ENCODE data around the gene ROR2.
"Not testable (repeated sequence)": the region's sequence is repeated elsewhere in the genome, so short reads cannot be mapped to it uniquely, and the experiment has no call there.

The ROR2 gene

DNA sequence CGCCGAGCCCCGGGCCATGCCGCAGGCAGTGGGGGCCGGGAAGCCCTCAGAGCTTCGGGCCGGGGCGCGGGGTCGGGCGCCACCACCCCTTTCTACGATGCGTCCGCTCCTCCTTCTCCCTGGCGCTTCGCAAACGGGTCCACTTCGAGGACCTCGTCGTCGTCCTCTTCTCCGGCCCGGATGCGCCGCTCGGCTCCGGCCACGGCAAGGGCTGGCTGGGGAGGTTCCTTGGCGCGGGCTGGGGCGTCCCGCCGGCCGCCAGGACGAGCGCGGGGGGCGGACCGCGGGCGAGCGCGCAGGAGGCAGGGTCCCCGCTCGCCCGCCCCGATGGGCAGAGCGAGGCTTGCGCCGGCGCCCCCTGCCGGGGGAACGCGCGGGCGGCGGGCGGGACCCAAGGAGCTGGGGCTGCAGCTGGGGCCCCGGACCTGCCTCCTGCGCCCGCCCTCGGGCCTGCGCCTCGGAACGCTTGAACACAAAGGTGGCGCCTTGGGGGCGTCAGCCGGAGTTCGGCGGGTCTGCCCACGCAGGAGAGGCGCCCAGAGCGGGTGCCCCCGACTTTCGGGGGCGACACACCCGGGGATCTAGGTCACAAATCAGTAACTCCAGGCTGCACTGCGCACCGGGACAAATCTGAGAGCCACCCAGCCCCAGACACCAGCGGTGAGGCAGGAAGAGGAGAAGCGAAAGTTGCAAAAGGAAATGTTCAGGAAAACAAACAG, at the start of gene ROR2:
Gene ROR2 (minus strand): TSS at position 283 of the 719 bp plus-strand sequence.
- DNase-seq (ENCODE audit: low read depth) = peak; percentile 32

DNA sequence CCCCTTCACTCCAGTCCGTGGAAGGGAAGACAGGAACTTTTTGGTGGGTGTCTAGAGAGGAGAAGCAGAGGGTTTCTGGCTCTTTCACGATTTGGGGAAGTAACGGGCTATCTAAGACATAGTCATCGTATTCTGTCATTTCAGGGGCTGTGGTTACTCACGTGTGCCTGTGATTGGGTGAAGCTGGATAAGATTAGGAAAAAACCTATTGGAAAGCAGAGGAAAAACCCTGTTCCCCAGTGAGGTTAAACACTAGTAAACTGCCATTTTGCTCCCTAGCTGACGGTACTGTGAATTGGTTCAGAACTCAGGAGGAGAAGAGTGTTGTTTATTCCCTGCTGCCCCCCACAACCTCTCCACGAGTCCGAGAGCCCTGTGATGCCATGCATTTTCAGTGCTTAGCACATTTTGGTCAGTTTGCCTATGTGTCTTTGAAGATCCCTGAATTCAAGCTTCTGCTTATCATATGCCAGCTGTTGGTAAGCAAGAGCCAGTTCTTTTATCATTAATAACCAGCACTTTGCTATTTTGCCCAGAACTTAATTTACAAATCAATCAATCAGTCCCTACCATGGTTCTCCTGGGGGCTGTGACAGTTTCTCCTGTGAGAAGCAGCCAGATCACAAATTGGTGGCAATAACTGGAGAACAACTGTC, 45.1 kb upstream of the ROR2 start:
- DNase-seq (ENCODE audit: low read depth) = no peak

DNA sequence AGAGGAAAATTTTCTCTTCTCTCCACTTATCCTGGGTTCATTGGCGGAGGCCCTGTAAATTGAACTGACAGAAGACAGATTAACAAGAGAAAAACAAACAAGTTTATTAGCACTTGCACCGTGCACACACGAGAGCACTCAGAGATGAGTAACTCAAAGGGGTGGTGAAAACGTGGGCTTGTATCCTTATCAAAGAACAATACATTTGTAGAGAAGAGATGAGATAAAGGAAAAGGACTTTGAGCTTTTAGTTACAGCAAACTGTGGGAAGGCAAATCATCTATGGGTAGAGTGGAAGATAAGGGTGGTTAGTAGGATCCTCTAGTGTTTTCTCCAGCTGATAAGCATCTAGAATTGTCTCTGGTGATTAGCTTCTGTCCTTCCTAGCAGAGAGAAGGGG, 44.4 kb upstream of the ROR2 start:
- DNase-seq (ENCODE audit: low read depth) = no peak

DNA sequence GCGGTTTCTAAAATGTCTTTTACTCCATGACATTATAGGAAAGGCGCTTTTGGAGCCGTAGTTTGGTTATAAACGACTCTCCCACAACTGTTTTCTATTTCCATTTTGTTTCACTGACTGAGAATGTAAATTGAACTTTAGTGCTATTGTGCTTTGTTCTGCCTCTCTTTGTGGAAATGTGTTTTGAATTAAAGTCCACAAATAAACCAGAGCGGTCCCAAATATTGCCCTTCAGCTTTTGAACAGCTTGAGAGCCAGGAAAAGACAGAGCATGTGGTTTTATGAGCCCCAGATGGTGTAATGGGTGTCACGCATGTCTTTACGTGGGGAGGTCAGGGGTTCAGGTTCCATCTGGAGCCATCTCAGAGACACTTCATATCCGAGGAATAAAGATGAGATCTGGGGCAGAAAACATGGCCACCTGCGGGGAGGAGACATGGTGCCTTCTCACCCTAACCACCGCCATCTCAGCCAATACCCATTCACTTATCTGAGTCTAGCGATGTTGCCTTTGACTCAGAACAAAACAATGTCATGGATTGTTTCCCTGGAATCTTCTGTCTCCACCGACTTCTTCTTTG, 42.5 kb upstream of the ROR2 start:
- peak; percentile 93 for DNase-seq (ENCODE audit: low read depth)

DNA sequence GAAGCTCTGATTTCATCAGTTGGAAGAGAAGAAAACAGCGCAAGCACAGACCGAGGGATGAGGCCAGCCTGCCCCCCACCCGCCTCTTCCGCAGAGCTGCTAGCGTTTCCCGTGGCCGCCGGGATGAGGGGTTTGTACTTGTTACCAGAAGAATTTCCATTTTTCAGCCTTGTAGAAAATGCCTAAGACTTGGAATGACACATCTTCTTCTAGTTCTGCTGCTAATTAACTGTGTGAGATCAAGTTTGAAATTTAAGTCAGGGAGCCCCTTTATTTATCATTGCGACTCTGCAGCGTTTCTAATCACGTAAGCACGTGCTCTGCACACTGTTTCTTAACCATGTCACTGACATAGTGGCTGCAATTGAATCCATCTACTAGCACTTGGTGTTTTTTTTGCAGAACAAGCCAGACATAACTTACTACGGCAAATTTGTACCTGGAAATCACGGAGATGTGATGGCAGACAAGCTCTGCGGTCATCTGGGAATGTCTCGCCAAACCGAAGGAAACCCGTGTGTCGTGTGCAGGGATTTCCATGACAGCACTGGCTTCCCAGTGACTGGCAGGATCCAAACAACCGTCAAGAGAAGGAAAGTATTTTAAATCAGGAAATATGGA, 41.8 kb upstream of the ROR2 start:
- peak; percentile 38 for DNase-seq (ENCODE audit: low read depth)

- DNase-seq (ENCODE audit: low read depth) = no peak
Measured at GRCh38 chr9:91986248-91986647, 36.2 kb upstream of the ROR2 start.

GRCh38 chr9:91985692-91986091, 35.7 kb upstream of the ROR2 start:
- no peak for DNase-seq (ENCODE audit: low read depth)

DNA sequence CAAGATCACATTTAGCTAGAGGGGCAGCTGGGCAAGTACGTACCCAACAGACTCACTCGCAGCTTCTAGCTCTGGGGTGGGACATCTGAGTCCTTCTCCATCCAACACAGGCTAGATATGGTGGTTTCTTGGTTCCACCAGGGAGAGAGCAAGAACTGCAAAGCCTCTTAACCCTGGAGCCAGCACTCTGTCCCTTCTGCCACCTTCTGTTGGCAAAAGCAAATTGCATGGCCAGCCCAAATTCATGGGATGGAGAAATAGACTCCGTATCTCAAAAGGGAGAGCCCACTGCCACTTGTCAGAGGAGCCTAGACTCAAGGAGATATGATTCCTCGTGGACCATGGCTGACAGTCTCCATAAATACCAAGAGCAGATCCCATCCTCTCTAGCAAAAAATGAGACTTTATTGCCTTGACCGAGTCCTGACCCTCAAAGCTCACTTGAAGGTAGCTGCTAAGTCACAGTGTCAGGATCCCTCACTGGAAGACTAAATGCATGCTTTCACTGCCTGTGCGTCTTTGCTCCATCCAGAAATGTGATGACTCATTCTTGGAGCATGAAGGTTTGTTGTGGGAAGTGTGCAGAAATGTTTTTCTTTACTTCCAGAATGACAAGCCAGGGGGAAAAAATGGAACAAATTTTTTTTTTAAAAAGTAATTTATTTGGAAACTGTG, 28.8 kb upstream of the ROR2 start:
- peak; percentile 67 for DNase-seq (ENCODE audit: low read depth)

DNA sequence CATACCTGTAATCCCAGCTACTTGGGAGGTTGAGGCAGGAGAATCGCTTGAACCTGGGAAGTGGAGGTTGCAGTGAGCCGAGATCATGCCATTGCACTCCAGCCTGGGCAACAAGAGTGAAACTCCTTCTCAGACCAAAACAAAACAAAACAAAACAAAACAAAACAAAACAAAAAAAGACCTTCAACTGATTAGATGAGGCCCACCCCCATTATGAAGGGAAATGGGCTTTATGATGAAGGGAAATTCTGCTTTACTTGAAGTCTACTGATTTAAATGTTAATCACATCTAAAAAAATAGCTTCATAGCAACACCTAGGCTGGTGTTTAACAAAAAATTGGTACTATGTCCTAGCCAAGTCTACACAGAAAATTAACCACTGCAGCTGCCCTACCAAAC, 25.2 kb upstream of the ROR2 start:
- not testable (repeated sequence) for DNase-seq (ENCODE audit: low read depth)

DNA sequence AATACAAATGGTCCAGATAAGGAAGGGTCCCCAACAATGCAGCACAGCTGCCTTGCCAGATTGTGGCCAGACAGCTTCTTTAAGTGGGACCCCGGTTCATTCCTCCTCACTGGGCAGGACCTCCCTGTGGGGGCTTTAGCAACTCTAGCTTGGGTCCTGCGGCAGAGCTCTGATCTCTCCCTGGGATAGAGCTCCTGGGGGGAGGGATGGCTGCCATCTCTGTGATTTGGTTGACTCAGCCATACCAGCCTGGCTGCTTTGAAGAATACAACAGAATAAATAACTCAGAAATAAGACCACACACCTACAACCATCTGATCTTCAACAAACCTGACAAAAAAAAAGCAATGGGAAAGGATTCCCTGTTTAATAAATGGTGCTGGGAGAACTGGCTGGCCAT, 22.7 kb upstream of the ROR2 start:
- DNase-seq (ENCODE audit: low read depth) = no peak

DNA sequence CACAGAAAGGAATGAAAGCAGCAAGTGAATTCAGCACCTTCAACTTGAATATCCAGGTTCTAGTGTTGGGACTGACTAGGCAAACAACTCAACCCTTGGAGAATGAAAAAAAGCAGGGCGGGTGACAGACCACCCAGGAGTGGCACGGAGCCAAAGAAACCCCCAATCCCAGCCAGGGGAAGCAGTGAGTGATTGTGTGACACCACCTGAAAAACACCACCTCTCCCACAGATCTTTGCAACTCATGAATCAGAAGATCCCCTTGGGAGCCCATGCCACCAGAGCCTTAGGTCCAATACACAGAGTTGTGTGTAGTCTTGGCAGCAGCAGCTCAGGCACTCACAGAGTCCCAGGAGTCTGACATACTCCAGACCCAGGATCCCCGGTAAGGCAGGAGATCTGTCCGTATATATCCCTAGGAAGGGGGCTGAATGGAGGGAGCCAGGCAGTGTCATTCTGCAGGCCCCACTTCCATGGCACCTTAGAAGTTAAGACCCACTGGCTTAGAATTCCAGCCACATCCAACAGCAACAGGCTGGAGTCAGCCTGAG, 22.1 kb upstream of the ROR2 start:
- DNase-seq (ENCODE audit: low read depth) = no peak

DNA sequence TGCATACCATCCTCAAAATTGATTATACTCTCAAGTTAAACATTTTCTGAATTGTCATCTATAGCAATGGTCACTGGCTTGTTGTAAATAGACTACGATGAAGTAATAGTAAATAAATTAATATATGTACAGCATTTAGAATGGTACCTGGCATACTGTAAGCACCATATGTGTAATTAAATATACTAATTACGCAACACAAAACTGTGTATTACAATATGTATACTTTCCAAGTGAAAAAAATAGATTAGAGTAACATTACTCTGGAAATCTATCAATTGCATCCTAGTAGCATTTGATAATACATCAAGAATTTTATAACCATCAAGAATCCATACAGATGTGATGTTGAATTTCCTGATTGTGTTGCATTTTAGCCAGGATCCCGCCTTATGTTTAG, 17.2 kb upstream of the ROR2 start:
- DNase-seq (ENCODE audit: low read depth) = no peak

- DNase-seq (ENCODE audit: low read depth) = no peak
Measured at GRCh38 chr9:91966503-91966902, 16.5 kb upstream of the ROR2 start.

DNA sequence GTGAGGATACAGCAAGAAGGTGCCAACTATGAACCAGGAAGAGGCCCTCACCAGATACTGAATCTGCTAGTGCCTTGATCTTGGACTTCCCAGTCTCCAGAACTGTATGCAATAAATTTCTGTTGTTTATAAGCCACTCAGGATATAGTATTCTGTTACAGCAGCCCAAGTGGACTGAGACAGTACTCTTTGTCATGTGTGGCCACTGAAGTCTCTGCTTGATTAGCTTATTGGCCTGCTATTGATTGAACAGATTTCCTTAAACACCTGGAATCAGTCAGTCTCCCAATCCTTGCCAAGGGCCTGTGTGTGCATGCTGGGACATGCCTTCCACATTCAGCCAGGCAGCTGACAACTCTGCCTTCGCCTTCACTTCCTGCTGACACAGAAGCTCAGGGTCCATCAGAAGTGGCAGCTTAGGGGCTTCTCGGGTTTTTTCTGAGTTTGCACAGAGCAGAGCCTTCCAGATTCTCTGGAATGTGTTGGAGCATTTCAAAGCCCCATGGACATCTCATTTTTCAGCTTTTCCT, 13.7 kb upstream of the ROR2 start:
- no peak for DNase-seq (ENCODE audit: low read depth)

DNA sequence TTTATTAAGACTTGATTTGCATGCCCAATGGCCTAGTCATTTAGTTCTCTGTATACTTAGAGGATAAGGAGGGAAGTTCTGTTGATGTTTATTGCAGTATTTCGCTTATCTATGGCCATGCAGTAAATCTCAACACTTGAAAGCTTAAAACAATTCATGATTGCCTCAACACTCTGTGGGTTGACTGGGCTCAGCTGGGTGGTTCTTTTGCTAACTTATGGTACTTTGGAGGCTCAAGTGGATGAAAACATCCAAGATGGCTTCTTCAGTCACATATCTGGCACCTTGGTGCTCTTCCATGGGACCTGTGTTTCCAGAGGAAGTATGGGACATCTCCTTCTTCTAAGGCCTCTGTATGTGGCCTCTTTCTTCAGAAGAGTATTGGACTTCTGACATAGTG, 10.3 kb upstream of the ROR2 start:
- no peak for DNase-seq (ENCODE audit: low read depth)

- no peak for DNase-seq (ENCODE audit: low read depth)
Measured at GRCh38 chr9:91958174-91958573, 8.1 kb upstream of the ROR2 start.

DNA sequence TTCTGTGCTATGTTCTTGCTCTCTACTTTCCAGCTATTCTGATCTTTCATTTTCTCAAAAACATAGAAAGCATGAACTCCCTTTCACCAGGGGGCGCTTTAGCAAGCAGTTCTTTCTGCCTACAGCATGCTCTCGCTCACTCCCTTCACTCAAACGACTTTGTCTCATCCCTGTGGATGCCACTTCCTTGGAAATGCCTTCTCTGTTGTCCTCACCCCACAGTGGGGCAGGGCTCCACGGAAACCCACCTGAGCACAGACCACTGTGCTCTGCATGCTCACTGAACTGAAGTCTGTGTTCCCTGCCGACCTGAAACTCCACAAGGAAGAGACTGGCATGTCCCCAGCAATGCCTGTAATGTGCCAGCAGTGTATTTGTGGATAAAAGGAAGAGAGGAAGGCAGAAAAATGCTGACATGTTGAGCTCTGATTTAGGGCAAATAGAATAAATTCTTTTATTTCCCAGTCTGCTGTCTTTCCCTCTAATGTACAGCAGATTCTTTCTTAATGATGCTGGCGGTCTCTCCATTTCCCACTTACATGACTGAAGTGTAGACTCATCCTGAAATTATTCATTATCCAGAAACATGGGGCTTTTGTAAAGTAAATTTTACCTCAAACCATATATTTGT, 4.9 kb upstream of the ROR2 start:
- peak; percentile 62 for DNase-seq (ENCODE audit: low read depth)

DNA sequence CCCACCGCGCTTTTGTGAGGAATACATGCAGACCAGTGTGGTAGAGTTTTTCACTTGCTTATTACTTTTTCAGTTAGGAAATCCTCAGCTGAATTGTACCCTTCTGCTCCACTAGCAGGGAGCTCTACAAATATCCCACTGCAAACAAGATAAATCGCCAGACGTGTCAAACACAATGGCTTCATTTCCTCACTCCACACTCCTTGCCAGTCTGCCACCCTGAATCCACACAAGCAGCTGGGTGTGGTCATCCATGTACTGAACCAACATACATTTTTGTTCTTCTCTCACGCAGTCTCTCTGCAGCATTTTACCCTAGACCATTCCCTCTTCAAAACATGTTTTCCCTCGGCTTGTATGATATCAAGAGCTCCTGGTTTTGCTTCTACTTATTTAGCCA, 3.7 kb upstream of the ROR2 start:
- DNase-seq (ENCODE audit: low read depth) = no peak

DNA sequence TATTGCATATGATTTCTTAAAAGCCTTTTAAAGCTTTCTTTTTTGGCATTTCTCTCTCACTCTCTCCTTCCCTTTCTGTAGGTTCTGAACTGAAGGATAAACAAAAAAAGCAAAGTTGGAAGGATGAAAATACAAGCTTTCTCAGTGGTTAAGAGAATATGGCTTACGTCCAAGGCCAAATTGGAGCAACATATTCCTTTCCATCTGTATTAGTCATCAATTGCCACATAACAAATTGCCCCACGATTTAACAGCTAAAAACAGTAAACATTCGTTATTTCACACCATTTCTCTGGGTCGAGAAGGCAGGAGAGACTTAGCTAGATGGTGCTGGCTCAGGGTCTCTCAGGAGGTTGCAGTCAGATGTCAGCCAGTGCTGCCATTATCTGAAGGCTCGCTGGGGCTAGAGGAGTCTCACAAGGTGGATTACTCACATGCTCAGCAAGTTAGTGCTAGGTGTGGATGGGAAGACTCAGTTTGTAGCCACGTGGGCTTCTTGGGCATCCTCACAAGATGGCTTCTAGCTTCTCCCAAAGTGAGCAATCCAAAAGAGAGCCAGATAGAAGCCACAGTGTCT, 2.0 kb upstream of the ROR2 start:
- DNase-seq (ENCODE audit: low read depth) = peak; percentile 73

GRCh38 chr9:91949392-91949945, 559 bp downstream of the ROR2 start:
- no peak for DNase-seq (ENCODE audit: low read depth)
